Activated CD4-positive, CD25-positive, alpha-beta regulatory T cell treated with anti-CD3 and anti-CD28 coated beads, Interleukin-2, amount 50 U/mL, for 16 hours (primary cell): ENCODE measurements around the gene VEZF1.

ENCODE experiments used
- DNase-seq: peaks from one replicate; pipeline ENCODE4 v3.0.0-alpha.2; 2020; ENCODE audit warnings: low read depth, low spot score

Gene VEZF1

GRCh38 chr17:57949649-57950048, 38.4 kb downstream of the VEZF1 start:
- no peak for DNase-seq

- DNase-seq: no peak
Observed at GRCh38 chr17:57948555-57949420, 39.3 kb downstream of the VEZF1 start.

GRCh38 chr17:57948169-57948554, 39.9 kb downstream of the VEZF1 start:
- DNase-seq: no peak

GRCh38 chr17:57947369-57947768, 40.7 kb downstream of the VEZF1 start:
- DNase-seq: no peak

GRCh38 chr17:57946798-57947358, 41.2 kb downstream of the VEZF1 start:
- no peak for DNase-seq

DNA sequence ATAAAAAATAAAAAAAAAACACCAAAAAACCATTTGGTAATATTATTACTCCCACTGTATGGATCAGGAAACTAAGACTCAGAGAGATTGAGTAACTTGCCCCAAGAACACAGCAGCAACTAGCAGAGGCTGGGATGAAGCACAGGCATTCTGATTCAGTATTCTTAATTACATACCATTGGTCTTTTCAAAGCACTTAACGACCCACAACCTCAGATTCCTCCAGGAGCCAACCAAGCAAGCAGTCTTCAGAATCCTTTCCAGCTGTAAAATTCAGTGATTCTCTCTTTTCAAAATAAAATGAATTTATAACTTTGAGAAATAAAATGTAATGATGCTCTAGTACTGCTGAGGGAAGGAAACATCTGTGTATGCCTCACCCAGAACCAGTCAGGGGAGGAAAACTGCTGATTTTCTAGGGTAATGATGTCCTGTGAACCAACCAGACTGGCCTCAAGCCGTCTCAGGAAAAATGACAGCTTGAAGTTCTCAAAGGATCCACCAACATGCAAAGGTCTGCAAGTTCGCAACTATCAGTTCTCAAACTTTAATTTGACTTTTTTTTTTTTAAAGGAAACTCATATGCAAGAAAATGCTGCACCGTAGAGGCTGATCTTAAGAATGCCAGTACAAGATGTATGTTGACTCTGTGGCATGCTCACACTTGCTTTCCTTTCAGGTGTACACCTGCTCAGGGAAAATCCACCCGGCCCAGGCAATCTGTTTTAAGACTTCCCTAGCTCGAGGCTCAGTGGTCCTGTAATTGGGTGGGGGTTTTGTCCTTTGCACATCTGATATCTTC, 41.9 kb downstream of the VEZF1 start:
- DNase-seq: no peak

DNA sequence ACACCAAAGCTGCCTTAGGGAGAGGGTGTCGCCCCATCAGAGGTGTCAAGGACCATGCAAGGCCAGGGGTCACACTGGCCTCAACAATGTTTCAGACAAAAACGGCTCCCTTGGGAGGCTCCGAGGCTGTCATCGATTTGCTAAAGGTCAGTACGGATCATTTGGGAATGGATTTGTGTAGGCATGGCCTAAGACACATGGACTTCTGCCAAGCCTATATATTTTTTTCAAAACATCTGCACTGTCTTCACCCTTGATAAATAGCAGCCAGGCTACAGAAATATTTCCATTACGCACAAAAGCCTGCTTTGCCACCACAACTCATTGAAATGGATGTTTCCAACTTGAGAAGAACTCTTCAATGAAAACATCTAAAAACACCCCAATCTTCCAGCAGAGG, 43.1 kb downstream of the VEZF1 start:
- no peak for DNase-seq

DNA sequence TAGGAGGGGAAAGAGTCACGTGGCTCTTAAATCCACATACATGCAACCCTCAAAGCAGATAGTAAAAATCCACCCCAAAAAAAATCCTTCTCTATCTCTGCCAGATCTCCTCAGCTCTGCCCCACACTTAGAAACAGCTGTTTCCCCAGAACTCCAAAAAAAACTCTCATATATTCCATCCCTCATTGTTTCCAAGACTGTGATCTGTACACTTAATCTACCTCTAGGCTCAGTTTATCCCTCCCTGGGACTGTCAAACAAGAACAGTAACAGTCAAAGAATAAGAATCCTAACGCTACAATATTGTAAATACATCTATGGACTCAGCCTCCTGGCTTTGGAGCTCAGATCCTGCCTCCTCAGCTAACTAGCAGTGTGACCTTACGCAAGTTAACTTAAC, 44.4 kb downstream of the VEZF1 start:
- no peak for DNase-seq

- DNase-seq: no peak
Observed at GRCh38 chr17:57943140-57943539, 44.9 kb downstream of the VEZF1 start.

DNA sequence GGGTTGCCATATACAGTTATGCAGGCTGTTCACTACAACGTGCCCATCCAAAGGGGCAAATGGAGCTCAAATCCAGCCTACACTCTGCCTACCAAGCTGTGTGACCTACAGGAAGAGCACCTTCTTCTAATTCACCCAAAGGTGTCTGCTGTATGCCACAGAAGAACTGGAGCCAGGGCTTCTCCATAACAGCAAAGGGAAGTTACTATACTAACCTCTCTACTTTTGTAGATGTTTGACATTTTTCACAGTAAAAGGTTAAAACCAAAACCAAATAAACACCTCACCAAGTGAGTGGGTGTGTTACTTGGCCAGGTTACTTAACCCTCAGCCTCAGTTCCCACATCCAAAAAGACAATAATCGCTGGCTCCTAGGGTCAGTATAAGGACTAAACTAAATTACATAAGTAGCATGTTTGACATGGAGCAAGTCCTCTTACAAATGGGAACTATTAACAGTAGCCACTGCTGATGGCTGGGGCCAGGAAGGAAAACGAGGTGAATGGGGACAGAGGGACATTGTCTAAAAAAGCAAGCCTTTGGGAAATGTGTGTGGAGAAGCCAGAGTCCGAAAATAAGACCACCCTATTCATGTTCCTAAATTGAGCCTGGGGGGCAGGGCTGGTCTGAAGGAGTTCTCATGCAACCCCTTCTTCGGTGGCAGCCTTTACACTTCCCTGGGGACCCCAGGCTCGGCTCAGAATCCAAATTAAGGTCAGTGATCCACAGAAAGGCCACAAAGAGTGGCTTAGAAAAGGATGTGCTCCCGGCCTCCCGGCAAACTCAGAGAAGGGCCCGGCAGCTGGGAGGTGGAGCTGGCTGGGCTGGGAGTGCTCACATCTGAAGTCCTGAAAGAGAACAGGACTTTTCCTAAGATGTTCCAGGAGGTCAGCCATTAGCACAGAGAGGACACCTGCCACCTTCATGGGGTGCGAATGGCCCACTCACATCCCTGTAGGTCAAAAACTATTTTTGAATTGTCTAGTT, 46.4 kb downstream of the VEZF1 start:
- no peak for DNase-seq

DNA sequence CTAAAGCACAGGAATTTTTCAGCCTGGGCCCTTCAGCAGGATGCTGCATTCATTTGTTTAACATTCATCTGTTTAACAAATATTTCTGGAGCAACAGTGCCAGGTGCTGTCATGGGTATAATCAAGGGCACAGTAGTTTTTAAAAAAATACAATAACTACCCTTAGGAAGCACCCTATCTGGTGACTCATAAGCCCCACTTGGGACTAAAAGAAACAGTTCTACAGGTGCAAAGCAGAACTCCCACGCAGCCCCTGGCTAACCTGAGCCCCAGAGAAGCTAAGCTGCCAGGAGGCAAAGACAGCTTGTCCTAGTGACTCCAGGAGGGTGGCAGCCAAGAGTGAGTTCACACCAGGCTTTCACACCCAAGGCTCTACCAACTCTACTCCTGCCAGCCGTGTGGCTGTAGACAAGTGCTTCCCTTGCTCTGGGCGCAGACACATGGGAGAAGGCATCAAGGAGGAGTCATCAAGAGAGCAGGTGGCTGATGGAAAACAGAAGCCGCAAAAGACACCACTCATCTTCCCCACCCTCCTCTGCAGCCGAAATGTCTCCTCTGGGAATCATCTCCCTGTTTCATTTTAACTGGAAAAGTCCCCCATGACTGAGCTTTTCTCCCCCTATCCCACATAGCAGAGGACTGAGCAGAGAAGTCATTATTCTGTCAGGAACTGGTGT, 47.3 kb downstream of the VEZF1 start:
- no peak for DNase-seq

- no peak for DNase-seq
Observed at GRCh38 chr17:57940231-57940630, 47.8 kb downstream of the VEZF1 start.

DNA sequence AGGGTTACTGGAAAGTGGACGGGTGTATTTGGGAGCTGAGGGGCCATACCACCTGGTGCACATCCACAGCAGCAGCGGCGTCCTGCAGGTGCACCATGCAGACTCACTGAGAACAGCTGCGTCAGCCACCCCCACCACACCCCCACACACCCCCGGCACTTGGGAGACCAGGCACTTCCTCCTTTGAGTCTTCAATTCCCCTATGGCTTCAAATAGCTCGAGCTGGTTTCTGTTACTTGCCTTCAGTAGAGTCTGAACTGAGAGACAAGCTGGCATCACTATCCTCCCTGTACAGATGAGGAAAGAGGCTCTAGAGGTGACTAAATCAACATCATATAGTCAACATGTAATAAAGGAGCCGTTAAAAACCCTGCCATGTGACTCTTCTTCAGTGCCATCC, 48.3 kb downstream of the VEZF1 start:
- no peak for DNase-seq

GRCh38 chr17:57938061-57938502, 50.0 kb downstream of the VEZF1 start:
- no peak for DNase-seq

GRCh38 chr17:57937492-57937891, 50.6 kb downstream of the VEZF1 start:
- DNase-seq: no peak

GRCh38 chr17:57935833-57936807, 51.9 kb downstream of the VEZF1 start:
- DNase-seq: no peak

DNA sequence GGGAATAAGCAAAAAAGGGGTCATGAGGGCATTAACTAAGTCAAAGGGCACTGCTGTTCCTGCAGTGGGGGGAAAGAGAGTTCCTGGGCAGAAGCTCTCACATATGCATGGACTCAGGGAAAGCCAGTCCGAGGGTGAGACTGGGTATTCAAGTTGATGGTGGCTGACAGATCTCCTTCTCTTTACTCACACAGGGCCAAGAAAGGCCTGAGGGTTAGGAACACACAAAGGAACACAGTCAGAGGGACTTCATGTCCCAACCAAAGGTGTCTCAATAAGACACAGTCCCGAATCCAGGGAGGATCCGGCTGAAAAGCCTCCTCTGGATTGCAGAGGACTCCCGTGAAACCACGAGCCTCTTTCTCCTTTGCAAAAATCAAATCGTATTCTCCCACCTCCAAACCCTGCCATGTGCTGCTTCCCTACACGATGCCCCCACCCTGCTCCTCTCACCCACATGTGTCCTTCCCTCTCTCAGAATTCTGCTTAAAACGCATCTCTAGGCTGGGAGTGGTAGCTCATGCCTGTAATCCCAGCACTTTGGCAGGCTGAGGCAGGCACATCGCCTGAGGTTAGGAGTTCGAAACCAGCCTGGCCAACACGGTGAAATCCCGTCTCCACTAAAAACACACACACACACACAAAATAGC, 56.4 kb downstream of the VEZF1 start:
- DNase-seq: no peak

DNA sequence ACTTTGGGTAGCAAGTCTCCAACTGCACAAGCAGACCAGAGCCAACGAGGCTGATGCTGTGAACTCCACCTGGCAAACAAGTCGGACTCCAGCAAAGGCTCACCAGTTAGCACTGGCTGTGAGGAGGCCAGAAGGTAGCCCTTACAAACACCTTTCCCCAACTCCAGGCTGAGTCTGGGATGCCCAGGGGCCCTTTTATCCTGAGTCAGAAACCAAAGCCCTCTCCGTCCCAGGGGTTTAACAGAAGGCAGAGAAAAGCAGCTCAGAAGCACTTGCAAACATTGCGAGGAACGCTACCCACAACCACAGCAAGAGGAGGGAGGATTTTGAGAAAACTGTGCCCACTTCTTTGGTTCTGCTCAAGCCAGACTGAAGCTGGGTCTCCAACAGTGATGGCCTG, 57.8 kb downstream of the VEZF1 start:
- DNase-seq: no peak

DNA sequence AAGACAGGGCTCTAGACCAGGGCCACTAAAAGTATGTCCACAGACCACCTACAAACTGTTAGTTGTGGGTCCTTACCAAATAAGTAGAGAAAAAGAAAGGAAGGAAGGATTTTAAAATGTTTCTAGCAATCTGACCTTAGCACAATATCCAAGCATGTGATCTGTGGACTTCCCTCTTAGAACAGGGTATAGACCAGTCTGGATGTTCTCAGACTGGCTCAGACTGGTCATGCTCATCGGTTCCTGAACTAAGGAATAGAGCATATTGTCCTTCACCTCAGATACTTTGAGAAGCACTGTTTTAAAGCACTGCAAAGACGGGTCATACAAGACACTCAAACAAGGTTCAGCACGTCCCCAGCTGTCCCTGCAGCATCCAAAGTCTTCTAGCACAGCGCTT, 58.7 kb downstream of the VEZF1 start:
- no peak for DNase-seq
